ENCODE data around the gene MPST.

- no peak for TF ChIP-seq EZH2 (IDR thresholded peaks at IDR 0.05; ENCODE audit: borderline replicate concordance, insufficient read depth, low read length, poor library complexity, severe bottlenecking)
- no peak for TF ChIP-seq CTCF (IDR thresholded peaks at IDR 0.05; ENCODE audit: poor library complexity, severe bottlenecking)
- no peak for TF ChIP-seq EP300 (conservative IDR thresholded peaks at IDR 0.05; ENCODE audit: poor library complexity, severe bottlenecking)
- TF ChIP-seq POLR2AphosphoS5 (IDR thresholded peaks at IDR 0.05): no peak
- TF ChIP-seq MXI1 (conservative IDR thresholded peaks at IDR 0.05; ENCODE audit: poor library complexity, severe bottlenecking): no peak
- no peak for TF ChIP-seq TAF1 (IDR thresholded peaks at IDR 0.05; ENCODE audit: low read depth)
Measured at GRCh38 chr22:37052386-37053309, 33.1 kb downstream of the MPST start.
